HCT116 (cell line): Measurements from ENCODE around the gene TFF2. TPM values are rescaled to one million over a fixed set of nuclear protein-coding genes. Genes with fewer than 3 reads are reported as not detected.

ENCODE experiments used
- ATAC-seq: fragments of 200-7000 bp; cut with Tn5 transposase; 2 replicates; pipeline ENCODE4 v1.9.1; 2020; ENCODE audit warnings: mild to moderate bottlenecking, moderate library complexity
- BruUV-seq: library from RNA; stranded (reverse); fragments of 400-500 nt; replicated peaks from 2 replicates; lab custom pipeline; 2021; lab: Mats Ljungman, UMichigan
- CTCF ChIA-PET: fragments of 300-600 bp; sonication (Branson Sonifier 250); formaldehyde crosslinking; loops from one replicate; lab custom pipeline; 2021; ENCODE audit warnings: antibody characterized with exemption; lab: Charles Lee
- POLR2A ChIA-PET: fragments of 300-600, 350-600 bp; sonication (Branson Sonifier 250); formaldehyde crosslinking; loops from one replicate; lab custom pipeline; 2021; ENCODE audit warnings: antibody characterized with exemption; lab: Charles Lee
- RAD21 ChIA-PET, 2 experiments: fragments of 300-600 bp; sonication (Branson Sonifier 250); formaldehyde crosslinking; loops; one replicate each; lab custom pipeline; 2023; ENCODE audit warnings: low total read pairs in 2 of 2; ENCODE audit not compliant: uncharacterized antibody in 2 of 2, unreplicated experiment in 2 of 2, low non-redundant PET in 1 of 2; lab: Charles Lee
- DNase-seq: peaks from one replicate; pipeline ENCODE4 v3.0.0-alpha.2; 2010; ENCODE audit warnings: low read depth, low spot score
- H2AFZ ChIP-seq: fragments of 200-600 bp; shearing (Covaris generic), sonication (generic); 2 replicates; pipeline ENCODE4 v1.6.1; 2017; ENCODE audit warnings: low read depth, mixed run types, mixed read lengths, antibody characterized with exemption, low read length; ENCODE audit not compliant: poor library complexity, severe bottlenecking
- H3K27ac ChIP-seq: 2 replicates; pipeline ENCODE4 v1.5.1; 2012; ENCODE audit warnings: low read depth, low read length
- H3K27me3 ChIP-seq: fragments of 200-600 bp; sonication (generic); 2 replicates; pipeline ENCODE4 v1.6.1; 2016; ENCODE audit warnings: mixed run types, low read length, mixed read lengths; ENCODE audit not compliant: insufficient read depth
- H3K36me3 ChIP-seq, 2 experiments: fragments of 200-500 bp in 1 of 2; fragments of 200-600 bp in 1 of 2; sonication (Bioruptor generic) in 1 of 2; sonication (generic) in 1 of 2; 2 replicates each; pipeline versions ENCODE4 v1.5.1 to v1.6.1; 2014 to 2016; ENCODE audit warnings: low read length in 2 of 2, inconsistent platforms in 1 of 2, mixed read lengths in 1 of 2, mixed run types in 1 of 2; ENCODE audit not compliant: insufficient read depth in 2 of 2, control insufficient read depth in 1 of 2
- H3K4me1 ChIP-seq, 2 experiments: fragments of 200-600 bp in 1 of 2; sonication (generic) in 1 of 2; 2 replicates each; pipeline versions ENCODE4 v1.5.1 to v1.6.1; 2012 to 2017; ENCODE audit warnings: low read length in 2 of 2, inconsistent platforms in 1 of 2, mild to moderate bottlenecking in 1 of 2, mixed read lengths in 1 of 2, mixed run types in 1 of 2, moderate library complexity in 1 of 2; ENCODE audit not compliant: insufficient read depth in 2 of 2, control insufficient read depth in 1 of 2
- H3K4me2 ChIP-seq: fragments of 200-600 bp; sonication (generic); 2 replicates; pipeline ENCODE4 v1.6.1; 2017; ENCODE audit warnings: mixed run types, low read length, mixed read lengths
- H3K4me3 ChIP-seq, 2 experiments: fragments of 200-600 bp in 1 of 2; sonication (generic) in 1 of 2; replicated peaks in 1 of 2; 2 replicates each; pipeline ENCODE4 v1.5.1; 2011 to 2016; ENCODE audit warnings: low read length in 2 of 2, control low read depth in 1 of 2, low read depth in 1 of 2, mild to moderate bottlenecking in 1 of 2, mixed read lengths in 1 of 2, mixed run types in 1 of 2
- H3K79me2 ChIP-seq: fragments of 200-600 bp; sonication (generic); 2 replicates; pipeline ENCODE4 v1.6.1; 2017; ENCODE audit warnings: mild to moderate bottlenecking, mixed run types, low read length, moderate library complexity, mixed read lengths; ENCODE audit not compliant: insufficient read depth
- H3K9ac ChIP-seq: fragments of 200-600 bp; sonication (generic); 2 replicates; pipeline ENCODE4 v1.6.1; 2016; ENCODE audit warnings: low read length, mixed read lengths
- H3K9me2 ChIP-seq: fragments of 200-600 bp; sonication (generic), shearing (Covaris generic); 2 replicates; pipeline ENCODE4 v1.6.1; 2017; ENCODE audit warnings: mixed run types, mild to moderate bottlenecking, moderate library complexity; ENCODE audit not compliant: insufficient read depth
- H3K9me3 ChIP-seq, 2 experiments: fragments of 200-500 bp in 1 of 2; fragments of 200-600 bp in 1 of 2; sonication (Bioruptor generic) in 1 of 2; sonication (generic) in 1 of 2; 2 replicates each; pipeline ENCODE4 v1.6.1; 2014 to 2017; ENCODE audit warnings: low read length in 2 of 2, mixed read lengths in 2 of 2, inconsistent platforms in 1 of 2, low read depth in 1 of 2, mild to moderate bottlenecking in 1 of 2, mixed run types in 1 of 2, moderate library complexity in 1 of 2; ENCODE audit not compliant: control insufficient read depth in 1 of 2, insufficient read depth in 1 of 2
- H4K20me1 ChIP-seq: fragments of 200-600 bp; sonication (generic), shearing (Covaris generic); 2 replicates; pipeline ENCODE4 v1.6.1; 2017; ENCODE audit warnings: mixed run types, mild to moderate bottlenecking, moderate library complexity; ENCODE audit not compliant: insufficient read depth
- ELF1 ChIP-seq: IDR thresholded peaks from 2 replicates; pipeline ENCODE4 v1.6.1; 2012; ENCODE audit warnings: low read depth, borderline replicate concordance
- EZH2 ChIP-seq: fragments of 200-600 bp; sonication (generic); IDR thresholded peaks from 2 replicates; pipeline ENCODE4 v1.6.1; 2017; ENCODE audit warnings: antibody characterized with exemption, mixed run types
- EZH2phosphoT487 ChIP-seq: fragments of 200-600 bp; IDR thresholded peaks from 2 replicates; pipeline ENCODE4 v1.6.1; 2018; ENCODE audit warnings: antibody characterized with exemption, borderline replicate concordance
- FOSL1 ChIP-seq: IDR thresholded peaks from 2 replicates; pipeline ENCODE4 v1.6.1; 2012; ENCODE audit warnings: low read depth
- POLR2A ChIP-seq: IDR thresholded peaks from 2 replicates; pipeline ENCODE4 v1.7.0; 2011; ENCODE audit warnings: borderline replicate concordance; ENCODE audit not compliant: insufficient read depth, insufficient read length; ENCODE audit errors: extremely low read depth
- POLR2AphosphoS5 ChIP-seq: IDR thresholded peaks from 2 replicates; pipeline ENCODE4 v1.6.1; 2011; ENCODE audit warnings: mild to moderate bottlenecking, low read depth, low read length, moderate library complexity
- REST ChIP-seq: IDR thresholded peaks from 2 replicates; pipeline ENCODE4 v1.6.1; 2012; ENCODE audit warnings: low read depth
- SP1 ChIP-seq: IDR thresholded peaks from 2 replicates; pipeline ENCODE4 v1.6.1; 2012; ENCODE audit warnings: low read depth
- ZNF274 ChIP-seq: fragments of 200-500 bp; sonication (Bioruptor generic); IDR thresholded peaks from 2 replicates; pipeline ENCODE4 v1.6.1; 2014; ENCODE audit warnings: mild to moderate bottlenecking, low read depth, low read length, inconsistent platforms
- intact Hi-C: fragments of 100-400 bp; cut with micrococcal nuclease; formaldehyde crosslinking; loops from 2 replicates; pipeline ENCODE4 v1.10.0; 2022
- total RNA-seq: library from RNA; stranded (reverse); gene quantifications from one replicate; pipeline ENCODE4 v1.2.1, GENCODE V29; 2021; ENCODE audit not compliant: unreplicated experiment

Gene TFF2
- total RNA-seq, 1 experiment from 2014 or later: not detected

GRCh38 chr21:42308161-42308913 lies 42.5 kb downstream of the TFF2 start:
- H3K9me2 ChIP-seq: no peaks in the 10 kb centered on the region
- intact Hi-C loops: no loop called here
- H3K9me3 ChIP-seq: no peaks in the 10 kb centered on the region
- no peak overlapping the region for H3K27ac ChIP-seq
- no peaks in the 10 kb centered on the region for H3K36me3 ChIP-seq
- H3K27me3 ChIP-seq: no peaks in the 10 kb centered on the region
- ChIA-PET CTCF (interaction anchor here (1.7 kb wide), 1 partner anchor 52 kb away, joined by 5 read pairs; no protein-coding TSS in a partner anchor), POLR2A (no interaction called here)
- DNase-seq (no peak), ATAC-seq (no peak)
- H3K4me3 ChIP-seq: no peak overlapping the region
- H2AFZ ChIP-seq: no peak overlapping the region
- TF ChIP-seq EZH2phosphoT487 (no peak), POLR2A (no peak), POLR2AphosphoS5 (no peak), ELF1 (no peak), ZNF274 (no peak), REST (no peak), SP1 (no peak), EZH2 (no peak), FOSL1 (no peak)
- TF ChIP-seq, all 23 proteins: peak for 0
- H3K4me1 ChIP-seq: peaks cover 0 to 5% of the 10 kb centered on the region in 2 experiments; a peak in 1 of 4 replicates
- no TSS peak for BruUV-seq
- no peaks in the 10 kb centered on the region for H3K79me2 ChIP-seq
- RAD21 ChIA-PET: no interaction called here
- no peak overlapping the region for H3K9ac ChIP-seq
- H4K20me1 ChIP-seq: no peaks in the 10 kb centered on the region
- H3K4me2 ChIP-seq: no peak overlapping the region
